HEK293 (cell line): ENCODE data around the gene IFRD2.

Experiments used
- HOXA7 ChIP-seq: sonication (generic); formaldehyde crosslinking; IDR thresholded peaks from 2 replicates; pipeline ENCODE4 v1.8.1; 2022; ENCODE audit warnings: missing genetic modification reagents, borderline replicate concordance
- KLF10 ChIP-seq: fragments of 450-650 bp; IDR thresholded peaks from 2 replicates; pipeline ENCODE4 v1.5.1; 2018; ENCODE audit warnings: missing biosample characterization, mild to moderate bottlenecking, missing genetic modification characterization
- SETDB1 ChIP-seq: IDR thresholded peaks from one replicate; pipeline ENCODE4 v1.6.1; 2017; ENCODE audit warnings: mild to moderate bottlenecking, low read length, moderate library complexity, mixed read lengths; ENCODE audit not compliant: insufficient read length
- ZBTB1 ChIP-seq: fragments of 450-650 bp; formaldehyde crosslinking; IDR thresholded peaks from 2 replicates; pipeline ENCODE4 v1.5.1; 2016; ENCODE audit warnings: missing biosample characterization, missing genetic modification characterization
- ZNF169 ChIP-seq: fragments of 450-650 bp; formaldehyde crosslinking; IDR thresholded peaks from 2 replicates; pipeline ENCODE4 v1.5.1; 2016; ENCODE audit warnings: missing biosample characterization, missing genetic modification characterization
- ZNF274 ChIP-seq, 2 experiments: fragments of 200-500 bp in 1 of 2; fragments of 450-650 bp in 1 of 2; sonication (Bioruptor generic) in 1 of 2; formaldehyde crosslinking in 1 of 2; IDR thresholded peaks; 2 replicates each; pipeline versions ENCODE4 v1.5.1 to v1.6.1; 2014 to 2016; ENCODE audit warnings: borderline replicate concordance in 1 of 2, inconsistent platforms in 1 of 2, low read length in 1 of 2, missing biosample characterization in 1 of 2, missing genetic modification characterization in 1 of 2
- ZNF707 ChIP-seq: fragments of 450-650 bp; formaldehyde crosslinking; IDR thresholded peaks from 2 replicates; pipeline ENCODE4 v1.5.1; 2016; ENCODE audit warnings: missing biosample characterization, missing genetic modification characterization
- TF ChIP-seq, protein P1 (sequence below): fragments of 450-650 bp; IDR thresholded peaks from 2 replicates; pipeline ENCODE4 v1.5.1; 2018; ENCODE audit warnings: missing biosample characterization, missing genetic modification characterization
- TF ChIP-seq, protein P2 (sequence below): fragments of 450-650 bp; formaldehyde crosslinking; IDR thresholded peaks from 2 replicates; pipeline ENCODE4 v1.5.1; 2016; ENCODE audit warnings: missing biosample characterization, missing genetic modification characterization, low read depth
- TF ChIP-seq, protein P3 (sequence below): fragments of 450-650 bp; formaldehyde crosslinking; IDR thresholded peaks from 2 replicates; pipeline ENCODE4 v1.5.1; 2017; ENCODE audit warnings: missing biosample characterization, missing genetic modification characterization
- TF ChIP-seq, protein P4 (sequence below): fragments of 450-650 bp; formaldehyde crosslinking; IDR thresholded peaks from 2 replicates; pipeline ENCODE4 v1.5.1; 2016; ENCODE audit warnings: missing biosample characterization, missing genetic modification characterization

DNA sequence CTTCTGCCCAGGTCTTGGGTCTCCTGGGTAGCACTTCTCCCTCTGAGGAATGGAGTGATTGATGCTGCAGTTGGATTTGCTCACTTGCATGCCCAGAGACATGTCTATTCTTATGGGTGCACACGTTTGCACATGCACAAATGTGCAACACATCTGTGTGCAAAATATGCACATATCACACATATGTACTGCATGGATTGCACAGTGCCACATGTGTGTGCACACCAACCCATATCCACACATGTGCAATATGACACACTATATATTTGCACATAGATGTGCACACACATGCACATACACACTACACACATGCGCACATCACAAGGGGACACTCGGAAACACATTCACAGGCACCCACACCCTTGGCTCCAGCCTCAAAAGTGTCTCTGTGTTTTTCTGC, 24.0 kb downstream of the IFRD2 start:
- no peak for TF ChIP-seq ZNF169 (tag by site-specific recombination)
- TF ChIP-seq, protein P1, sequence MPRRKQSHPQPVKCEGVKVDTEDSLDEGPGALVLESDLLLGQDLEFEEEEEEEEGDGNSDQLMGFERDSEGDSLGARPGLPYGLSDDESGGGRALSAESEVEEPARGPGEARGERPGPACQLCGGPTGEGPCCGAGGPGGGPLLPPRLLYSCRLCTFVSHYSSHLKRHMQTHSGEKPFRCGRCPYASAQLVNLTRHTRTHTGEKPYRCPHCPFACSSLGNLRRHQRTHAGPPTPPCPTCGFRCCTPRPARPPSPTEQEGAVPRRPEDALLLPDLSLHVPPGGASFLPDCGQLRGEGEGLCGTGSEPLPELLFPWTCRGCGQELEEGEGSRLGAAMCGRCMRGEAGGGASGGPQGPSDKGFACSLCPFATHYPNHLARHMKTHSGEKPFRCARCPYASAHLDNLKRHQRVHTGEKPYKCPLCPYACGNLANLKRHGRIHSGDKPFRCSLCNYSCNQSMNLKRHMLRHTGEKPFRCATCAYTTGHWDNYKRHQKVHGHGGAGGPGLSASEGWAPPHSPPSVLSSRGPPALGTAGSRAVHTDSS (tag by site-specific recombination) = no peak
- TF ChIP-seq, protein P2, sequence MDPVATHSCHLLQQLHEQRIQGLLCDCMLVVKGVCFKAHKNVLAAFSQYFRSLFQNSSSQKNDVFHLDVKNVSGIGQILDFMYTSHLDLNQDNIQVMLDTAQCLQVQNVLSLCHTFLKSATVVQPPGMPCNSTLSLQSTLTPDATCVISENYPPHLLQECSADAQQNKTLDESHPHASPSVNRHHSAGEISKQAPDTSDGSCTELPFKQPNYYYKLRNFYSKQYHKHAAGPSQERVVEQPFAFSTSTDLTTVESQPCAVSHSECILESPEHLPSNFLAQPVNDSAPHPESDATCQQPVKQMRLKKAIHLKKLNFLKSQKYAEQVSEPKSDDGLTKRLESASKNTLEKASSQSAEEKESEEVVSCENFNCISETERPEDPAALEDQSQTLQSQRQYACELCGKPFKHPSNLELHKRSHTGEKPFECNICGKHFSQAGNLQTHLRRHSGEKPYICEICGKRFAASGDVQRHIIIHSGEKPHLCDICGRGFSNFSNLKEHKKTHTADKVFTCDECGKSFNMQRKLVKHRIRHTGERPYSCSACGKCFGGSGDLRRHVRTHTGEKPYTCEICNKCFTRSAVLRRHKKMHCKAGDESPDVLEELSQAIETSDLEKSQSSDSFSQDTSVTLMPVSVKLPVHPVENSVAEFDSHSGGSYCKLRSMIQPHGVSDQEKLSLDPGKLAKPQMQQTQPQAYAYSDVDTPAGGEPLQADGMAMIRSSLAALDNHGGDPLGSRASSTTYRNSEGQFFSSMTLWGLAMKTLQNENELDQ = no peak
- no peak for TF ChIP-seq ZNF707 (tag by site-specific recombination)
- TF ChIP-seq KLF10 = no peak
- TF ChIP-seq ZNF274 (IDR thresholded peaks at IDR 0.05; ENCODE audit: low read length) = no peak
- no peak for TF ChIP-seq ZNF274 (tag by site-specific recombination; IDR thresholded peaks at IDR 0.05; ENCODE audit: borderline replicate concordance)
- TF ChIP-seq, protein P3, sequence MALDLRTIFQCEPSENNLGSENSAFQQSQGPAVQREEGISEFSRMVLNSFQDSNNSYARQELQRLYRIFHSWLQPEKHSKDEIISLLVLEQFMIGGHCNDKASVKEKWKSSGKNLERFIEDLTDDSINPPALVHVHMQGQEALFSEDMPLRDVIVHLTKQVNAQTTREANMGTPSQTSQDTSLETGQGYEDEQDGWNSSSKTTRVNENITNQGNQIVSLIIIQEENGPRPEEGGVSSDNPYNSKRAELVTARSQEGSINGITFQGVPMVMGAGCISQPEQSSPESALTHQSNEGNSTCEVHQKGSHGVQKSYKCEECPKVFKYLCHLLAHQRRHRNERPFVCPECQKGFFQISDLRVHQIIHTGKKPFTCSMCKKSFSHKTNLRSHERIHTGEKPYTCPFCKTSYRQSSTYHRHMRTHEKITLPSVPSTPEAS (tag by site-specific recombination) = peak; percentile 21; the same call in 1 of the 2 replicates
- no peak for TF ChIP-seq SETDB1
- TF ChIP-seq, protein P4, sequence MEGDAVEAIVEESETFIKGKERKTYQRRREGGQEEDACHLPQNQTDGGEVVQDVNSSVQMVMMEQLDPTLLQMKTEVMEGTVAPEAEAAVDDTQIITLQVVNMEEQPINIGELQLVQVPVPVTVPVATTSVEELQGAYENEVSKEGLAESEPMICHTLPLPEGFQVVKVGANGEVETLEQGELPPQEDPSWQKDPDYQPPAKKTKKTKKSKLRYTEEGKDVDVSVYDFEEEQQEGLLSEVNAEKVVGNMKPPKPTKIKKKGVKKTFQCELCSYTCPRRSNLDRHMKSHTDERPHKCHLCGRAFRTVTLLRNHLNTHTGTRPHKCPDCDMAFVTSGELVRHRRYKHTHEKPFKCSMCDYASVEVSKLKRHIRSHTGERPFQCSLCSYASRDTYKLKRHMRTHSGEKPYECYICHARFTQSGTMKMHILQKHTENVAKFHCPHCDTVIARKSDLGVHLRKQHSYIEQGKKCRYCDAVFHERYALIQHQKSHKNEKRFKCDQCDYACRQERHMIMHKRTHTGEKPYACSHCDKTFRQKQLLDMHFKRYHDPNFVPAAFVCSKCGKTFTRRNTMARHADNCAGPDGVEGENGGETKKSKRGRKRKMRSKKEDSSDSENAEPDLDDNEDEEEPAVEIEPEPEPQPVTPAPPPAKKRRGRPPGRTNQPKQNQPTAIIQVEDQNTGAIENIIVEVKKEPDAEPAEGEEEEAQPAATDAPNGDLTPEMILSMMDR (tag by site-specific recombination) = no peak
- TF ChIP-seq ZBTB1 = no peak
- no peak for TF ChIP-seq HOXA7 (CRISPR knock-in tag)
